Activated T-helper 2 cell treated with anti-CD3 and anti-CD28 coated beads, Interferon-gamma antibody, Interleukin-2, Interleukin-4, amounts not matched to agents 10 μg/mL and 5 μg/mL and 100 μg/mL, durations not matched to agents 14 hours and 24 hours and 36 hours (primary cell): Measurements from ENCODE around the gene CLIC3. TPM values are rescaled to one million over a fixed set of nuclear protein-coding genes. Genes with fewer than 3 reads are reported as not detected.
A peak's percentile ranks its signal among the peaks of the same experiment; 100 is the strongest.
"Not testable (repeated sequence)": the region's sequence is repeated elsewhere in the genome, so short reads cannot be mapped to it uniquely, and the experiment has no call there.

Experiments
- DNase-seq: peaks from one replicate; pipeline ENCODE4 v3.0.0; 2021; ENCODE audit warnings: low spot score
- H3K27ac Mint-ChIP-seq: one replicate; pipeline ENCODE4 v1.8.0; 2021; ENCODE audit warnings: mixed read lengths
- H3K27me3 Mint-ChIP-seq: one replicate; pipeline ENCODE4 v1.8.0; 2021; ENCODE audit warnings: low read depth, mixed read lengths
- H3K36me3 Mint-ChIP-seq: one replicate; pipeline ENCODE4 v1.8.0; 2021; ENCODE audit warnings: low read depth, mixed read lengths
- H3K4me1 Mint-ChIP-seq: one replicate; pipeline ENCODE4 v1.8.0; 2021; ENCODE audit warnings: low read depth, mixed read lengths
- H3K4me3 Mint-ChIP-seq: one replicate; pipeline ENCODE4 v1.8.0; 2021; ENCODE audit warnings: low read depth, mild to moderate bottlenecking, moderate library complexity, mixed read lengths
- H3K9me3 Mint-ChIP-seq: one replicate; pipeline ENCODE4 v1.8.0; 2021; ENCODE audit warnings: mixed read lengths
- intact Hi-C: fragments of 100-400 bp; cut with micrococcal nuclease; formaldehyde crosslinking; loops from one replicate; pipeline ENCODE4 v1.15.1; 2023
- total RNA-seq: library from RNA; stranded (reverse); gene quantifications from 2 replicates; pipeline ENCODE4 v1.2.3, GENCODE V29; 2022

The CLIC3 gene
- total RNA-seq, 1 donor from 2014 or later, result not detected

DNA sequence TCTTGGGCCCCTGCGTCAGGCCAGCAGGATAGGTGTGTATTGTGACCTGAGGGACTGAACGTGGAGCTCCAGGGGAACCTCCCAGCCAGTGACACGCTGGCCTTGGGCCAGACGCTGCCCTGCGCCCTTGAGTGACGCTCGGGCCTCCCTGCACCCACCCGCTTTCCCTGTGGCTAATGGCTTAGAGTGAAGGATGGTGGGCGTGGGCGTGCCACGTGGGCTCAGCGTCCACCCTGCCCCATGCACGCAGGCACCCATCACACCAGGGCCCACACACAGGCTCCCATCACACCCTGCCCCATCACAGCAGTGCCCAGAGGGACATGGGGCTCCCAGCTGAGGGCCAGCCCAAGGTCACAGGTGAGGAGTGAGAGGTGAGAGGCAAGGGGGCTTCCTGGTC, 40.7 kb upstream of the CLIC3 start:
- no peak for DNase-seq
- Mint-ChIP-seq H3K4me1 (peaks cover 17% of the 10 kb centered on the region), H3K4me3 (no peak overlapping the region), H3K27me3 (no peaks in the 10 kb centered on the region), H3K27ac (no peak overlapping the region), H3K36me3 (no peaks in the 10 kb centered on the region), H3K9me3 (no peaks in the 10 kb centered on the region)
- intact Hi-C loops, result loop anchor here (10.0 kb wide), 2 partner anchors 82 to 502 kb away; partner anchors contain the start of gene LCN12

DNA sequence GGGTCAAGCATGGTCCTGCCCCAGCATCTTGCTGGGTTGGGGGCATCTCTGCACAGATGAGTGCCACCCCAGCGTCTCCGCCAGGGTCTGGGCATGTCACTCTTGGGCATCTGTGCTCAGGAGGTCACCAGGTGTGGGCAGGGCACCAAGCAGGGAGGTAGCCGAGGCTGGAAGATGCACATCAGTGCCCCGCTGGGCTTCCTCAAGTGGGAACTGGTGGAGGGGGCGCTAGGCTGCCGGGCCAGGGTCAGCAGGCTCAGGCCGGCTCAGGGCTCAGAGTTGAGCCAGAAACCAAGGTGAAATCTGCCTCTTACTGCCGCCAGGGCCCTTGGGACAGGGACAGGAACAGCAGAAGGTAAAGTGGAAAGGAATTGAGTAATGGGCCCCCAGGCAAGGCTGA, 39.6 kb upstream of the CLIC3 start:
- intact Hi-C loops, result loop anchor here (1.0 to 10.0 kb wide), 4 partner anchors 35 to 501 kb away; partner anchors contain the start of gene LCN12
- H3K27me3 Mint-ChIP-seq, result no peaks in the 10 kb centered on the region
- H3K9me3 Mint-ChIP-seq, result no peaks in the 10 kb centered on the region
- H3K4me3 Mint-ChIP-seq, result no peak overlapping the region
- peaks cover 20% of the 10 kb centered on the region for H3K4me1 Mint-ChIP-seq
- H3K36me3 Mint-ChIP-seq, result no peaks in the 10 kb centered on the region
- DNase-seq, result no peak
- no peak overlapping the region for H3K27ac Mint-ChIP-seq

DNA sequence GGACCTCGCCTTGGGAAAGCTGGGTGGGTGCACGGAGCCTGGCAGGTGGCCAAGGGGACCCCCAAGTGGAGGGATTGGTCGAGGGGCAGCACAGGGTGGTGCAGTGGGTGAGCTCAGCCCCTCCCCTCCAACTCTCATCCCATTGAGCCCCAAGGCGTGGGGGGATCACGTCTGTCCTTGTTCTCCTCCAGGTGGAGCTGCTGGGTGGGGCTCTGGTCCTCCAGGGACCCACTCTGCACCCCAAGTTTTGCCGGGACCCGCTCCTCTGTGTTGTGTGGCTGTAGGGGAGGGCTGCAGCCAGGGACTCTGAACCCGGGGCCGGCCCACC, 39.1 kb upstream of the CLIC3 start:
- H3K4me1 Mint-ChIP-seq, result peaks cover 24% of the 10 kb centered on the region
- peak overlapping the region; percentile 79 for H3K27ac Mint-ChIP-seq
- DNase-seq, result no peak
- H3K27me3 Mint-ChIP-seq, result no peaks in the 10 kb centered on the region
- no peak overlapping the region for H3K4me3 Mint-ChIP-seq
- no peaks in the 10 kb centered on the region for H3K36me3 Mint-ChIP-seq
- intact Hi-C loops, result loop anchor here (1.0 to 10.0 kb wide), 4 partner anchors 35 to 501 kb away; partner anchors contain the start of gene LCN12
- no peaks in the 10 kb centered on the region for H3K9me3 Mint-ChIP-seq

DNA sequence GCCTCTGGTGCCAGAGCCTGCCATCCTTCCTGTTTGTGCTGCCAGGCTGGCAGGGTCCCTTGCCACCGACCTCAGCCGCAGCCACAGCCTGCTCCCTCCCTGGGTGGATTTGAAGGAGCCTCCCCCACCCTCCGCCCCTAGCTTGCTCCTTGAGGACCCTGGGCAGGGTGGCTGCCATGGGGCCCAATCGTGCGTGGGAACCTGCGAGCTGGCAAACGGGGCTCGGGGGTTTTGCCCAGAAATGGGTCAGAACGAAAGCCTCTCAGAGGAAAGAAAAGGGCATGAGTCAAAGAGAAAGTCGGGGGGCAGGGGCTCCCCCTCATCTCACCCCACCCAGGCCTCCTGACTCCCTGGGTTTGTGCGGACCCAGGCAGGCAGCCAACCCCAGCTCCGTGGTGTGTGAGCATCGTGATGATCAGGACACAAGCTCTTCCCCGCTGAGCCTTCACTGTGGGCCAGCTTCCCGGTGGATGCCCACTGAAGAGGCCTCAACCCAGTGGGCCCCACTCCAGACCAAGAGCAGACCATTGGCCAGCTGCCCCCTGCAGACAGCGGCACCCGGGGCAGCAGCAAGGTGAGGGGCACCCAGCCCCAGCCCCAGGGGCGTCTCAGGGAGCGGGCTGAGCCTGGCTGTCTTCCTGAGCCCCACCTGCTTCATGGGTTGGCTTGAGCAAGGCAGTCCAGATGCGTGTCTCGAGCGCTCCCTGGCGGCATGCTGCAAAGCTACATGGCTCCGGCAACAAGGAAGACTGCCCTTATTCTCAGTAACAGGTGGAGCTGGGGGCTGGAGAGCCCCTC, 38.5 kb upstream of the CLIC3 start:
- Mint-ChIP-seq H3K27ac (peak overlapping the region; percentile 79), H3K9me3 (no peaks in the 10 kb centered on the region), H3K4me1 (peaks cover 28% of the 10 kb centered on the region), H3K36me3 (no peaks in the 10 kb centered on the region), H3K4me3 (peak overlapping the region; percentile 65), H3K27me3 (no peaks in the 10 kb centered on the region)
- peak; percentile 80 for DNase-seq
- intact Hi-C loops, result loop anchor here (1.0 to 10.0 kb wide), 4 partner anchors 34 to 500 kb away; partner anchors contain the start of gene LCN12

DNA sequence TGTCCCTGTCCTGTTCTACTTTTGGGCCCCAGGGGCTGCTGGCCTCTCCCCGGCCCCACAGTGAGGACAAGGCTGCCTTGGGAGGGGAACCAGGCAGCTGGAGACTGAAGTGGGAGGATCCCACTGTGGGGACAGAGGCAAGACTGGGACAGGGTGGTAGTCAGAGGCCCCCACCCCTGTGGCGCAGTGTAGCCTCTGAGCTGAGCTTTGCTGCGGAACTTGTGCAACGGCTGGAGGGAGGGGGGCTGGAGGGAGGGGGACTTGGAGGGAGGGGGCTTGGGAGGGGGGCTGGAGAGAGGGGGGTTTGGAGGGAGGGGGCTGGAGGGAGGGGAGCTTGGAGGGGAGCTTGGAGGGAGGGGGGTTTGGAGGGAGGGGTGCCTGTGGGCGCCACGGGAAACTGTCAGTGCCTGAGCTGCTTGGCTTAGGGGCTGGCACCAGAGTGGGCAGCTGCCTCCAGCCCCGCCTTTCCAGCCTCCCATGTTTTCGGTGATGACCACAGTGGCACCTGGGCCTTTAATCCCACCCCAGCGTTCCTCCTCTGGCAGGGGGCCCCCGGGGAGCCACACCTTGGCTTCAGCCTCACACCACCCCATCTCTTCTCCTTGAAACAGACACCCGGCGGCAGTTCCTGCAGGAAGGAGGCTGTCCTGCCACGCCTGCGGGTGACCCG, 37.8 kb upstream of the CLIC3 start:
- H3K9me3 Mint-ChIP-seq, result no peaks in the 10 kb centered on the region
- intact Hi-C loops, result loop anchor here (2.0 to 10.0 kb wide), 3 partner anchors 33 to 499 kb away; partner anchors contain the start of gene LCN12
- H3K4me1 Mint-ChIP-seq, result peaks cover 33% of the 10 kb centered on the region
- H3K27me3 Mint-ChIP-seq, result no peaks in the 10 kb centered on the region
- H3K36me3 Mint-ChIP-seq, result no peaks in the 10 kb centered on the region
- H3K27ac Mint-ChIP-seq, result peak overlapping the region; percentile 79
- peak overlapping the region; percentile 65 for H3K4me3 Mint-ChIP-seq
- no peak for DNase-seq

DNA sequence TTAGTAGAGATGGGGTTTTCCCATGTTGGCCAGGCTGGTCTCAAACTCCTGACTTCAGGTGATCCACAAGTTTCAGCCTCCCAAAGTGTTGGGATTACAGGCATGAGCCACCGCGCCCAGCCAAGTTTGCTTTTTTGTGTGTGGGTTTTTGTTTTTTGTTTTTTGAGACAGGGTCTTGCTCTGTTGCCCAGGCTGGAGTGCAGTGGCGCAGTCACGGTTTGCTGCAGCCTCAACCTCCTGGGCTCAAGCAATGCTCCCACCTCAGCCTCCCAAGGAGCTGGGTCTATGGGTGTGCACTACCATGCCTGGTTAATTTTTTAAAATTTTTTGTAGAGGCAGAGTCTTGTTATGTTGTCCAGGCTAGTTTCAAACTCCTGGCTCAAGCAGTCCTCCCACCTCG, 37.1 kb upstream of the CLIC3 start:
- not testable (repeated sequence) for H3K4me3 Mint-ChIP-seq, DNase-seq, H3K9me3 Mint-ChIP-seq, H3K27ac Mint-ChIP-seq, H3K36me3 Mint-ChIP-seq, H3K27me3 Mint-ChIP-seq
- intact Hi-C loops, result loop anchor here (10.0 kb wide), 2 partner anchors 79 to 499 kb away; partner anchors contain the start of gene LCN12
- peaks cover 36% of the 10 kb centered on the region for H3K4me1 Mint-ChIP-seq

DNA sequence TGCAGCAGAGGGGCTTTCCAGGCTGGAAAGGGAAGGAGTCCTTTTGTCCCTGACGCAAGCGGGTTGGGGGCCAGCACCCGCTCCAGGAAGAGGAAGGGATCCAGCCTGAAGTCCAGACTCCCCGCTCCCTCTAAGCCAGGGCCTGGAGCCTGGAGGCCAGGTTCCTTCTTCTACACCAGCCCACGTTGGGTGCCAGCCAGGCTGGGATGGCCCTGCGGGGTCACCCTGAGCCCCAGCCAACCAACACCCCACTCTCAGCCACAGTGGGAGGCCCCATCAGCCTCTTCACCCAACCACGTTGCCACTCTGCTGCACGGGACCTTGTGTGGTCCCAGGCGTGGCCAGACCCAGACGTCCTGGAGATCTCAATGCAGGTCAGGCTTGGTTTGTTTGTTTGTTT, 36.5 kb upstream of the CLIC3 start:
- intact Hi-C loops, result loop anchor here (10.0 kb wide), 2 partner anchors 78 to 498 kb away; partner anchors contain the start of gene LCN12
- Mint-ChIP-seq H3K27me3 (no peaks in the 10 kb centered on the region), H3K4me1 (peaks cover 36% of the 10 kb centered on the region), H3K4me3 (no peak overlapping the region), H3K9me3 (no peaks in the 10 kb centered on the region), H3K36me3 (no peaks in the 10 kb centered on the region), H3K27ac (no peak overlapping the region)
- no peak for DNase-seq

DNA sequence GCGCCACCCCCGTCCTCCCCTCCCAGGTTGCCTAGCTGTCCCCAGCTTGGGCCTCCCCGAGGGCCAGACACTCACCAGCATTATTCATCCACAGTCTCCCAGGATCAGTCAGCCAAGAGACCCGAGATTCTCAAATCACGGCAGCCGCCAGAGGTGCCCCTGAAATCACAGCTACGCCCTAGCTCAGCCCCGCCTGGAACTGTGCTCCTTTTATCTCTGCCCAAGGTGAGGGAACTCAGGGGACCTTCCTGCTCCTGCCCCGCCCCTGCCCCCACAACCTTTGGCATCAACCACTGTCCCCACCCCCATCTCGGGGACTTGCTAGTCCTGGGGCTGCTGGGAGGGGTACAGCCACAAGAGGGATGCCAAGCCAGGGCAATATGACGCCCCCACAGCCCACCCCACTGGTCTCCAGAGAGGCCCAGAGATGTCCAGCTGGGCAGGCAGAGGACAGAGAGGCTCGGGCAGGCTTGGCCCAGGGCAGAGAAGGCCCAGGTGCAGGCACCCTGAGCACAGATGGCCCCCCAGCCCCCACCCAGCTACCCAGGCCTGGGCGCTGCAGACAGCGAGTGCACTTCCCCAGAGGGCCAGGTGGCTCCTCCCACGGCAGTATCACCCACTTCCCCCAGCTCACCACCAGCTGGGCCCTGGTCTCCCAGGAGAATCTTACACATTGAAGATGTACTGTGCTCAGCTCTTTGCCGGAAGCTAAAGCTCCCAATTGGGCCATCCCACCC, 35.7 kb upstream of the CLIC3 start, which contains the start of gene FUT7:
Gene FUT7 (minus strand): TSS at position 185 of the 737 bp plus-strand sequence. CDS start 97 bp downstream, at position 88.
- Mint-ChIP-seq H3K4me3 (no peak within 1 kb of the TSS), H3K4me1 (peaks cover 39% of the 10 kb centered on the region)
- no peak for DNase-seq

DNA sequence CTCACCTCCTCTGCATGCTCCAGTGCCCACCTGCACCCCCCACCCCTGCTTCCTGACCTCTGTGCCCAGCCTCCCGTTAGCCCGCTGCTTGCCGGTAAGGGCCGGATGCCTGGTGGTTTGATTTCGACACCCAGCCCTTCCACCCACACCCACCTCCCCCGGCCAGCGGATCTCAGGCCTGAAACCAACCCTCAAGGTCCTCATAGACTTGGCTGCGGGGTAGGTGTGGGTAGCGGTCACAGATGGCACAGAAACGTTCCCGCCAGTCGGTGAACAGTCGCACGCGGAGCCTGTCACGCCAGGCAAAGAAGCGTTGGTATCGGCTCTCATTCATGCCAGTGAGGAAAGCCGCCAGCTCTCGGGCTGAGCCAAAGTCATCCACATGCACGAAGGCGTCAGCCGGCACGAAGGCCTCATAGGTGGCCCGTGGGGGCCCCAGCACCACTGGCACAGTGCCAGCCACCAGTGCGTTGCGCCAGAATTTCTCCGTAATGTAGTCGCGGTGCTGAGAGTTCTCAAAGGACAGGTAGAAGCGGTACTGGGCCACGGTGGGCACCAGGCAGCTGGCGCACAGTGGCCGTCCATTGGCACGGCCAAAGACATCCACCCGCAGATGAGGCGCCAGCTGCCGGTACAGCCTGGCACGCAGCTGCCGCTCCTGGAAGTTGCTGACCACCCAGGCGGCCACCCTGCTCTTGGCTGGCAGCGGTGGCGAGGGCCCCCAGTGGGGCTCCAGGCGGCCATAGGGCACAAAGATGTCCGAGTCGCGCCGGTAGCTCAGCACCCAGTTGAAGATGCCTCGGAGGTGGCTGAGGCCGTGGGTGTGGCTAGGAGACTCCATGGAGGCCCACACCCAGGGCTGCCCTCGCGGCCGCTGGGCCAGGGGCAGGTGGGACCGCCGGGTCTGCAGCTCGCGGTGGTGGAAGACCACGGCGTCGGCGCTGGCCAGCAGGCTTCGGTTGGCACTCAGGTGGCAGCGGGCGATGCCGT, 34.5 kb upstream of the CLIC3 start:
- peaks cover 2% of the 10 kb centered on the region for H3K27me3 Mint-ChIP-seq
- no peaks in the 10 kb centered on the region for H3K9me3 Mint-ChIP-seq
- H3K36me3 Mint-ChIP-seq, result no peaks in the 10 kb centered on the region
- H3K4me3 Mint-ChIP-seq, result peak overlapping the region; percentile 17
- H3K4me1 Mint-ChIP-seq, result peaks cover 39% of the 10 kb centered on the region
- intact Hi-C loops, result loop anchor here (10.0 kb wide), 2 partner anchors 76 to 496 kb away; partner anchors contain the start of gene LCN12
- no peak overlapping the region for H3K27ac Mint-ChIP-seq
- DNase-seq, result no peak

More for the DNA sequence above, 35.7 kb upstream of the CLIC3 start, which contains the start of gene FUT7:
- intact Hi-C loops, result loop anchor here (10.0 kb wide), 2 partner anchors 77 to 497 kb away; partner anchors contain the start of gene LCN12
- no peaks in the 10 kb centered on the region for H3K36me3 Mint-ChIP-seq
- no peak within 1 kb of the TSS for H3K27ac Mint-ChIP-seq
- H3K27me3 Mint-ChIP-seq, result peaks cover 2% of the 10 kb centered on the region
- no peaks in the 10 kb centered on the region for H3K9me3 Mint-ChIP-seq

DNA sequence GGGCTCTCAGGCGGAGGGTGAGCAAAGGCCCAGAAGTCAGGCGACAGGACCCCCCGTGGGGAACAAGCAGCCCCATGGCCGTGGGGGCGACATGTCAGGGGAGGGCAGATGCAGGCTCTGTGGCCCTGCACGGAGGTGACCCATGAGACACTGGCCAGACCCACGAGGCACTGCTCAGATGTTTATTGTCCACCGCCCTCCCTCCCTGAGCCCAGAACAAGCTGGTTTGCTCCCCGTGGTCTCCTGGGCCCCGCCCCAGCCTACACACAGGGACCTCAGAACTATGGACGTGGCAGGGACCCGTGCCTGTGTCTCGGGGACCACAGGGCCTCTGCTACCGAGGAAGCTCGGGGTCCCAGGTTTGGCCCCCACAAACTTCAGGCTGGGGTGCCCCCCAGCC, 33.6 kb upstream of the CLIC3 start:
- DNase-seq, result no peak
- intact Hi-C loops, result loop anchor here (10.0 kb wide), 2 partner anchors 75 to 495 kb away; partner anchors contain the start of gene LCN12
- H3K4me3 Mint-ChIP-seq, result no peak overlapping the region
- H3K9me3 Mint-ChIP-seq, result no peaks in the 10 kb centered on the region
- peaks cover 35% of the 10 kb centered on the region for H3K4me1 Mint-ChIP-seq
- H3K27me3 Mint-ChIP-seq, result peaks cover 2% of the 10 kb centered on the region
- no peak overlapping the region for H3K27ac Mint-ChIP-seq
- no peaks in the 10 kb centered on the region for H3K36me3 Mint-ChIP-seq

DNA sequence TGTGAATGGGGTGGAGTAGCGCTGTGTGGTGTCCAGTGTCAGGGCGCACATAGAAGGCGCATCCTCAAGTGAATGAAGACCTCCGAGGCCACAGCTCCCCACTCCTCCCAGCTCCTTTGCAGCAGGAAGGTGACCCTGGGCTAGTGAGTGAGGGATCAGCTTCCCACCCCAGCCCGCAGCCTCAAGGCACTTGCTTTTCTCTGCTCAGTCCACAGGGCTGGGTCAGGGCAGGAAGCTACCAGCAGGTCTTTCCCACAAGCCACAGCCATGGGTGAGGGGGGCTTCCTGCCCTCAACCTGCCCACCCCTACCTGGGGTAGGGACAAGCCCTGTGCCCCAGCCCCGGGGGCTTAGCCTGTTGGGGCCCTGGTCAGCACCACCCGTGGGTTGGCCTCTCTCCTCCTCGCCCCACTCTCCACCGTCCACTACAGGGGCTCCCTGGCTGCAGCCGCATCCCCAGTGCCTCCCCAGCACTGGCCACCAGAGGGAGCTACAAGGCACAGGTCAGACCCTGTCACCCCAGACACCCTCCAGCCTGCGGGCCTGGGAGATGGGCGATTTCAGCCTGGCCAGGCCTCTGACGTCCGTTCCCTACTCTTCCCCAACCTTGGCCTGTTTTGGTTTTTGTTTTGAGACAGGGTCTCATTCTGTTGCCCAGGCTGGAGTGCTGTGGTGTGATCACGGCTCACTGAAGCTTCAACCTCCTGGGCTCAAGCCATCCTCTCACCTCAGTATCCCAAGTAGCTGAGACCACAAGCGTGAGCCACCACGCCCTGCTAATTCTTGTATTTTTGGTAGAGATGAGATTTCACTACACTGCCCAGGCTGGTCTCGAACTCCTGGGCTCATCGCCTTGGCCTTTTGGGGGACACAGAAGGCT, 32.9 kb upstream of the CLIC3 start:
- H3K36me3 Mint-ChIP-seq, result no peaks in the 10 kb centered on the region
- intact Hi-C loops, result loop anchor here (5.0 kb wide), 1 partner anchor 37 kb away; the partner anchor contains the start of gene PAXX

More for the DNA sequence above, 32.9 kb upstream of the CLIC3 start:
- Mint-ChIP-seq H3K4me1 (peaks cover 28% of the 10 kb centered on the region), H3K27ac (peak overlapping the region; percentile 47), H3K27me3 (peaks cover 2% of the 10 kb centered on the region), H3K9me3 (no peaks in the 10 kb centered on the region), H3K4me3 (peak overlapping the region; percentile 73)
- DNase-seq, result peak; percentile 61
